Body of pancreas (tissue), 4 donors: ENCODE measurements around the gene CLEC3A. TPM values are rescaled to one million over a fixed set of nuclear protein-coding genes. Genes with fewer than 3 reads are reported as not detected.
A peak's percentile ranks its signal among the peaks of the same experiment; 100 is the strongest.

ENCODE experiments used
- ATAC-seq: fragments of 150-250 bp; one replicate; pipeline ENCODE4 v1.9.1; 2016
- DNase-seq, 4 donors: peaks; one replicate each; pipeline ENCODE4 v3.0.0-alpha.2; 2019
- H3K27ac ChIP-seq, 4 donors: fragments of 200-600 bp; sonication (generic); 1 replicate in 3 of 4; 2 replicates in 1 of 4; pipeline versions ENCODE4 v1.5.1 to v1.6.1; 2016 to 2019; ENCODE audit warnings: mild to moderate bottlenecking in 1 of 4, mixed read lengths in 1 of 4, moderate library complexity in 1 of 4
- H3K27me3 ChIP-seq, 2 donors: fragments of 200-600 bp; sonication (generic); one replicate each; pipeline ENCODE4 v1.6.0; 2016; ENCODE audit warnings: mild to moderate bottlenecking in 1 of 2
- H3K36me3 ChIP-seq, 2 donors: fragments of 200-600 bp; sonication (generic); replicated peaks in 1 of 2; 2 replicates each; pipeline ENCODE4 v1.5.1; 2016; ENCODE audit warnings: low read depth in 2 of 2; ENCODE audit not compliant: insufficient read depth in 1 of 2
- H3K4me1 ChIP-seq: fragments of 200-600 bp; sonication (generic); one replicate; pipeline ENCODE4 v1.6.0; 2016
- H3K4me3 ChIP-seq, 2 donors: fragments of 200-600 bp; sonication (generic); 1 replicate in 1 of 2; 2 replicates in 1 of 2; pipeline ENCODE4 v1.5.1; 2016 to 2019
- H3K9me3 ChIP-seq, 3 donors: fragments of 200-600 bp; sonication (generic); 1 replicate in 2 of 3; 2 replicates in 1 of 3; pipeline ENCODE4 v1.5.1; 2016
- POLR2A ChIP-seq, 3 donors: fragments of 450-650 bp; IDR thresholded peaks; one replicate each; pipeline ENCODE4 v1.6.1; 2016; ENCODE audit warnings: antibody characterized with exemption in 3 of 3, mild to moderate bottlenecking in 2 of 3
- WGBS, 2 donors: methylation state at CpG; one replicate each; pipeline ENCODE4 v1.1.5; 2017; 5-methylcytosine and 5-hydroxymethylcytosine counted together
- intact Hi-C: fragments of 100-400 bp; cut with DNase I; formaldehyde crosslinking; loops from one replicate; pipeline ENCODE4 v1.15.1; 2023
- total RNA-seq, 2 donors: library from RNA; depleted of rRNA; stranded (reverse); fragments of >200 nt; gene quantifications; one replicate each; pipeline ENCODE4 v1.1.0, GENCODE V29; 2016
- TF ChIP-seq, protein P1 (sequence below), 7 experiments: fragments of 450-650 bp in 4 of 7; fragments of 200-600 bp in 3 of 7; sonication (generic) in 3 of 7; IDR thresholded peaks; one replicate each; pipeline ENCODE4 v1.5.1; 2016 to 2019; ENCODE audit warnings: antibody characterized with exemption in 7 of 7

The CLEC3A gene
- total RNA-seq, 2 donors from 2014 or later, result not detected

DNA sequence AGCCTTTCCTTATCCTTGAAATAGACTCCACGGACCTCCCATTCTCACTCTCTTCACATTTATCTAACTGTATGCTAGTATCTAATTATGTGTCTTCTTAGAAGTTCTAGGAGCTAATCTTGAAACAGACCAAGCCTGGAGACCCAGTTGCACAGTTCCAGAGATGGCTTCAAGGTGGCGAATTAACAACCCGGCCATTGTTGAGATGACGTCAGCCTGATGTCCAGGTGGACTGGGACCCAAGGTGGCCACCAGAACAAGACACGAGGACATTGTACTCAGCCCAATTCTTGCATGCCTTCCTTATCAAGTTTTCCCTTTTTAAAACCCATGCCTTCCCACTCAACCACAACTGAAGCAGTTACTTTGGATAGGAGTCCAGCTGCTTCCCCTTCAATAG lies 47.6 kb downstream of the CLEC3A start:
- Histone ChIP-seq H3K4me1 (no peaks in the 10 kb centered on the region), H3K4me3 (no peak overlapping the region), H3K9me3 (no peaks in the 10 kb centered on the region), H3K36me3 (no peaks in the 10 kb centered on the region), H3K27me3 (no peaks in the 10 kb centered on the region), H3K27ac (no peak overlapping the region)
- ATAC-seq (no peak), DNase-seq (no peak)
- WGBS, 2 donors, result 86 to 91% methylated on average over 5 of the region's 5 CpGs
- no peak for TF ChIP-seq POLR2A (IDR thresholded peaks at IDR 0.05)
- TF ChIP-seq, protein P1, sequence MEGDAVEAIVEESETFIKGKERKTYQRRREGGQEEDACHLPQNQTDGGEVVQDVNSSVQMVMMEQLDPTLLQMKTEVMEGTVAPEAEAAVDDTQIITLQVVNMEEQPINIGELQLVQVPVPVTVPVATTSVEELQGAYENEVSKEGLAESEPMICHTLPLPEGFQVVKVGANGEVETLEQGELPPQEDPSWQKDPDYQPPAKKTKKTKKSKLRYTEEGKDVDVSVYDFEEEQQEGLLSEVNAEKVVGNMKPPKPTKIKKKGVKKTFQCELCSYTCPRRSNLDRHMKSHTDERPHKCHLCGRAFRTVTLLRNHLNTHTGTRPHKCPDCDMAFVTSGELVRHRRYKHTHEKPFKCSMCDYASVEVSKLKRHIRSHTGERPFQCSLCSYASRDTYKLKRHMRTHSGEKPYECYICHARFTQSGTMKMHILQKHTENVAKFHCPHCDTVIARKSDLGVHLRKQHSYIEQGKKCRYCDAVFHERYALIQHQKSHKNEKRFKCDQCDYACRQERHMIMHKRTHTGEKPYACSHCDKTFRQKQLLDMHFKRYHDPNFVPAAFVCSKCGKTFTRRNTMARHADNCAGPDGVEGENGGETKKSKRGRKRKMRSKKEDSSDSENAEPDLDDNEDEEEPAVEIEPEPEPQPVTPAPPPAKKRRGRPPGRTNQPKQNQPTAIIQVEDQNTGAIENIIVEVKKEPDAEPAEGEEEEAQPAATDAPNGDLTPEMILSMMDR (IDR thresholded peaks at IDR 0.05), result no peak
- intact Hi-C loops, result no loop called here

DNA sequence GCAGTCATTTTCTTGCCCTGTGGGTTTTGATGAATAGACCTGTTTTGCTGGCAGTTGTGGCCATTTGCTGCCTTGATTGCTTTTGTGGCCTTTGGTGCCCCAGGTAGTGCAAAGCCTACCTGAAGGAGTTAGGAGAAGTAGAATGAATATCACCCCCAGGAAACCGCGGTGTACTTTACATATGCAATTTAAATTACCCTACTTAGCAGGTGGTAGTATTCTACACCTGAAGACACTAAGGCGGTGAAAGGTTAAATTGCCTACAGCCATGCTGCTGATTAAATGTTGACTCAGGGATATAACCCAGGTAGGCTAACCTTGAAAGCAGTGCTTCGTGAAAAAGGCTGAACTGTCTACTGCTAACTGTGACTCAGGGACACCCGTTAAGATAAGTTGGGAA lies 49.9 kb downstream of the CLEC3A start:
- no peak overlapping the region for H3K4me3 ChIP-seq
- TF ChIP-seq, protein P1 (IDR thresholded peaks at IDR 0.05), result no peak
- no peak for TF ChIP-seq POLR2A (IDR thresholded peaks at IDR 0.05)
- no peaks in the 10 kb centered on the region for H3K9me3 ChIP-seq
- ATAC-seq (peak; percentile 50), DNase-seq (peak in 1 of 4 donors; percentile 3)
- intact Hi-C loops, result no loop called here
- H3K4me1 ChIP-seq, result no peaks in the 10 kb centered on the region
- H3K27me3 ChIP-seq, result no peaks in the 10 kb centered on the region
- H3K27ac ChIP-seq, result no peak overlapping the region
- H3K36me3 ChIP-seq, result no peaks in the 10 kb centered on the region
- WGBS, 2 donors, result 15 to 21% methylated on average over 5 of the region's 5 CpGs

- intact Hi-C loops, result no loop called here
- H3K36me3 ChIP-seq, result no peaks in the 10 kb centered on the region
- TF ChIP-seq POLR2A (IDR thresholded peaks at IDR 0.05), result no peak
- TF ChIP-seq, protein P1 (IDR thresholded peaks at IDR 0.05), result no peak
Observed at GRCh38 chr16:78075800-78076199, 53.5 kb downstream of the CLEC3A start.

DNA sequence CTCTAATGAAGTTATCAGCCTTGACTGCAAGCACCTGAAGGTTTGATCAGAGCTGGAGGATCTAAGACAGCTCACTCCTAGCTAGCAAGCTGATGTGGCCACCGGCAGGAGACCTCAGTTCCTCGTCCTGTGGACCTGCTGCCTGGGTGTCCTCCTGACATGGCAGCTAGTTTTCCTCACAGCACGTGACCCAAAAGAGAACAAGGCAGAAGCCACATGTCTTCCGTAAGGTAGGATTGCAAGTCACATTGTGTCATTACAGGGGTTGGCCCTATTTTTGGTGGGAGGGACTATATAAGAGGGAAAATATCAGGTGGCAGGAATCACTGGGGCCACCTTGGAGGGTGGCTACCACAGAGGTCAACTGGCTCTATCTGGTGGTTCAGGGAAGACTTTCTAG lies 59.0 kb downstream of the CLEC3A start:
- WGBS, 2 donors, result 76 to 93% methylated on average over 4 of the region's 4 CpGs
- TF ChIP-seq POLR2A (IDR thresholded peaks at IDR 0.05), result no peak
- TF ChIP-seq, protein P1 (IDR thresholded peaks at IDR 0.05), result no peak
- H3K4me3 ChIP-seq, result no peak overlapping the region
- DNase-seq (no peak), ATAC-seq (no peak)
- H3K9me3 ChIP-seq, result no peaks in the 10 kb centered on the region
- intact Hi-C loops, result no loop called here
- no peaks in the 10 kb centered on the region for H3K36me3 ChIP-seq
- H3K27ac ChIP-seq, result no peak overlapping the region
- no peaks in the 10 kb centered on the region for H3K27me3 ChIP-seq
- no peaks in the 10 kb centered on the region for H3K4me1 ChIP-seq

More at GRCh38 chr16:78075800-78076199, 53.5 kb downstream of the CLEC3A start:
- no peaks in the 10 kb centered on the region for H3K27me3 ChIP-seq
- DNase-seq (no peak), ATAC-seq (no peak)
- H3K4me1 ChIP-seq, result no peaks in the 10 kb centered on the region
- no peaks in the 10 kb centered on the region for H3K9me3 ChIP-seq
- no peak overlapping the region for H3K27ac ChIP-seq
- H3K4me3 ChIP-seq, result no peak overlapping the region
- WGBS, 2 donors, result 94 to 95% methylated on average over 3 of the region's 3 CpGs

Other genes starting within 250 kb of the CLEC3A start
- gene VAT1L, start 234.0 kb upstream of the CLEC3A start, total RNA-seq, result 1 to 10 TPM in 1 of 2 donors, under 1 TPM in 1; 0.33 to 2.3 TPM
- gene WWOX, start 77.1 kb downstream of the CLEC3A start, total RNA-seq, result 10 to 100 TPM; 52.7 to 67.2 TPM